ENCODE data around the gene OAF.

Gene OAF

DNA sequence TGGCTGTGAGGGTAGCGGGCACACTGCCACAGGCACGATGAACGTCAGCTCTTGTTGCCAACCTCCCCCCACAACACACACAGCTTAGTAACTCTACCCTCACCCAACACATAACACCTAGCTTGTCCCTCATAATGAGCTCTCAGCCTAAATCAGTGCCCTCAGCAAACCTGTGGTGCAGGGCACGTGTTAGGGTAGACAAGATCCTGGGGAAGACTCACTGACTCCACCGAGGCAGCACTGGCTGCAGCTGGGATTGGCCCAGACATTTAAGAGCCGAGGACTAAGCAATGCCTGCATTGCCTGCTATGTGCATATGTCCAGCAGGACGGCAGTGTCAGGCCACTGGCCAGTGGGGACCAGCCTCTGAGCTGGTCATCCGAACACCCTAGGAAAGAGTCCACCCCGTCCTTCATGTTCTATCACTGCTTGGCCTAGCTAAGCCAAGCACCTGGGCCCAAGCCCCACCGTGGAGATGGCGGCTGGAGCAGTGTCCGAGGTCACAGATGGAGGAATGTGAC, 40.0 kb upstream of the OAF start:
- CTCF ChIA-PET = interaction anchor here (0.6 to 2.4 kb wide), 4 partner anchors 59 to 132 kb away, joined by 3 to 11 read pairs (median 5); no protein-coding TSS in a partner anchor
- TF ChIP-seq PKNOX1 (IDR thresholded peaks at IDR 0.05) (no peak), ARNT (IDR thresholded peaks at IDR 0.05) (no peak), ZNF384 (IDR thresholded peaks at IDR 0.05) (no peak), L3MBTL2 (conservative IDR thresholded peaks at IDR 0.05) (no peak), SP1 (IDR thresholded peaks at IDR 0.05) (no peak), BHLHE40 (IDR thresholded peaks at IDR 0.05; ENCODE audit: borderline replicate concordance) (no peak), FOXM1 (IDR thresholded peaks at IDR 0.05; ENCODE audit: borderline replicate concordance) (no peak), TARDBP (IDR thresholded peaks at IDR 0.05) (no peak), ELF4 (IDR thresholded peaks at IDR 0.05) (no peak), SUZ12 (IDR thresholded peaks at IDR 0.05) (no peak), HDGF (IDR thresholded peaks at IDR 0.05; ENCODE audit: borderline replicate concordance) (no peak), FOXA1 (IDR thresholded peaks at IDR 0.05) (no peak), LEF1 (IDR thresholded peaks at IDR 0.05; ENCODE audit: borderline replicate concordance) (no peak), NFRKB (IDR thresholded peaks at IDR 0.05) (no peak), FOXK2 (IDR thresholded peaks at IDR 0.05) (no peak), CTBP1 (IDR thresholded peaks at IDR 0.05; ENCODE audit: borderline replicate concordance) (no peak)
- no peak for DNase-seq (ENCODE audit: extremely low spot score)
- POLR2A ChIA-PET = interaction anchor here (0.8 to 1.1 kb wide), 2 partner anchors 9 to 17 kb away, joined by 3 read pairs; no protein-coding TSS in a partner anchor

DNA sequence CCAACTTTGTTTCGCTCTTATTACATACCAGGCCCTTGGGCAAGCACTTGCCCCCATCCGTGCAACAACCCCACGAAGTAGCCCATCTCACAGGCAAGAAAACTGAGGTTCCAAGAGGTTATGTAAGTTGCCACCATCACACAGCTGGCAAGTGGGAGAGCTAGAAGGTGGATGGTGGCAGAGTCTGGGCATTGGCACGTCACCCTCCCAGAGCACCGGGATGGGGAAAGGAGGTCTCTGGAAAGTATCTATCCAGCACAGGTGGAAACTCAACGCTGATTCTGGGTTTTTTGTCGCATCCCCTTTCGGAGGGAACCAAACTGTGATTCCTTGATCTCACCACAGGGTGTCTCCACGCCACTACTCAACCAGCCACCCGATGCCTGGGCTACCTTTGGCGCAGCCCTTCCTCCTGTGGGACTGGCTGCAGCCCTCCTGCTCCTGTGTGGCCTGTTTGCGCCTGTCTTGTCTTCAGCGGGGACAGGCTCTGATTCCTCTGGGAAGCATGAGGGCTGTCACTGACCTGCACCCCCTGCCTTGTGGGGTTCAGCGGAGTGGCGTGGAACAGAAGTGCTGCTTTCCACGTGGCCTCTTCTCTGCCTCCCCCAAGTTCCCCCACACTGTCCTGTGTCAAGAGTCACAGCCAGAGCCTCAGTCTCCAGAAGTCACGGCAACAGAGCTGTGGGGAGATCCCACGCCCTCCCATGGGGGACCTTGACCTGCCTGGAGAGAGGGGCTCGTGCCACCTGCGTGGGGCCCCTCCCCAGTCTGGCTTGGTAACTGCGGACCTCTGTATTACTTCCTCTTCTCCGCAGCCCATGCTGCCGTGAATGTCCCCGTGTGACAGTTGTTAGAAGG, 38.5 kb upstream of the OAF start:
- ChIA-PET CTCF (interaction anchor here (0.8 to 2.4 kb wide), 4 partner anchors 55 to 59 kb away, joined by 3 to 11 read pairs (median 6); no protein-coding TSS in a partner anchor), POLR2A (no interaction called here)
- DNase-seq (ENCODE audit: extremely low spot score) = peak; percentile 84
- TF ChIP-seq BHLHE40 (IDR thresholded peaks at IDR 0.05; ENCODE audit: borderline replicate concordance) = no peak
- no peak for TF ChIP-seq FOXK2 (IDR thresholded peaks at IDR 0.05)
- TF ChIP-seq FOXA1 (IDR thresholded peaks at IDR 0.05) = no peak
- TF ChIP-seq NFRKB (IDR thresholded peaks at IDR 0.05) = no peak
- TF ChIP-seq L3MBTL2 (conservative IDR thresholded peaks at IDR 0.05) = no peak
- TF ChIP-seq ZNF384 (IDR thresholded peaks at IDR 0.05) = no peak
- no peak for TF ChIP-seq SP1 (IDR thresholded peaks at IDR 0.05)
- no peak for TF ChIP-seq SUZ12 (IDR thresholded peaks at IDR 0.05)
- no peak for TF ChIP-seq PKNOX1 (IDR thresholded peaks at IDR 0.05)

DNA sequence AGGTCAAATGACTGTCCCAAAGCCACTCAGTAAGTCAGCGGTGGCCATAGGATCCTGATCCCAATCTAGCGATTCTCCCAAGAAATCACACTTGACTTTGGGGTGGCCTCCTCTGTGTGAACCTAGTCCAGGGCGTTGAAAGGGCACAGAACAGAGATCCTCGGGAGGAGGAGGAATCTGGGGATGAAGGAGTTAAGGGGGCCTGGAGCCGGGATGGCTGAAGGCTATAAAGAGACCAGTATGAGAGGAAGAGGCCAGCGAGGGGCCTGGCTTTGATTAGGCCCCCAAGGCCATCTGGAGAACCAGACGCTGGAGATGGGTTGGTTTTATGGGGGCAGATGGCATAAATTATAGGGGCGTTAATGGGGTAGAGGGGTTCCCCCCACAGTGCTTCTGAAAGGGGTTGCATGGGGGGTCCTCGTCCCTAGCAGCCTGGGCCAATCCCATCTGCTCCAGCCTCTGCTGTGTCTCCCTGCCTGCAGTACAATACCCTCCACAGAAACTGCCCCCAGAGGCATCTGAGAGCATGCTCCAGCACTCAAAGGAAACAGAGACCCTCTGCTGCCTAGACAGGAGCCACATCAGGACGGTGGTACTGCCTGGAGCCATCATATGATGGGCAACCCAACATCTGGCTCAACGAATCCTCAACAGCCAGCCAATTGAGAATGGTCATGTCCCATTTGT, 37.7 kb upstream of the OAF start:
- DNase-seq (ENCODE audit: extremely low spot score) = peak; percentile 4
- ChIA-PET CTCF (interaction anchor here (0.8 kb wide), 1 partner anchor 56 kb away, joined by 4 read pairs; no protein-coding TSS in a partner anchor), POLR2A (no interaction called here)
- TF ChIP-seq ELF4 (IDR thresholded peaks at IDR 0.05) = no peak
- no peak for TF ChIP-seq TARDBP (IDR thresholded peaks at IDR 0.05)

DNA sequence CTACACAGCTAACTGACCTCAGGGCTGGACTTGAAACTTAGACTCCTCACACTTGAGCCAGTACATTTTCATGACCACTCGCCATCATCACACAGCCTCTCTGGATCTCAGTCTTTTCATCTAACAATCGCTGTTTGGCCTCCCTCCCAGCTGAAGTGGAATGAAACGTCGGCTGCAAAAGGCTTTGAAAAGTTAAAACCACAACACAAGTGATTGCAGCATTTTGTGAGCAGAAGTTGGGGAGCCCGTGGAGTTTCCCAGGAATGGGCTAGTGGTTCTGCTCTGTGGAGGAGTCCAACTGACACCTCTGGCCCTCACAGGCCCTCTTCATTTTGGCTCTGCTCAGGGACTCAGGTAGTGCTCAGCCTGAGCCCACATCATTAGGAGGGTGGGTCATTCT, 37.0 kb upstream of the OAF start:
- ChIA-PET POLR2A (no interaction called here), CTCF (no interaction called here)
- no peak for DNase-seq (ENCODE audit: extremely low spot score)
- TF ChIP-seq BHLHE40 (IDR thresholded peaks at IDR 0.05; ENCODE audit: borderline replicate concordance) = no peak
- TF ChIP-seq L3MBTL2 (conservative IDR thresholded peaks at IDR 0.05) = no peak
- no peak for TF ChIP-seq SP1 (IDR thresholded peaks at IDR 0.05)
- TF ChIP-seq TARDBP (IDR thresholded peaks at IDR 0.05) = no peak
- no peak for TF ChIP-seq ARNT (IDR thresholded peaks at IDR 0.05)
- TF ChIP-seq FOXM1 (IDR thresholded peaks at IDR 0.05; ENCODE audit: borderline replicate concordance) = no peak

GRCh38 chr11:120174866-120175265, 36.0 kb upstream of the OAF start:
- TF ChIP-seq ZNF384 (IDR thresholded peaks at IDR 0.05) (no peak), BHLHE40 (IDR thresholded peaks at IDR 0.05; ENCODE audit: borderline replicate concordance) (no peak), ARNT (IDR thresholded peaks at IDR 0.05) (no peak), HDGF (IDR thresholded peaks at IDR 0.05; ENCODE audit: borderline replicate concordance) (no peak), NFRKB (IDR thresholded peaks at IDR 0.05) (no peak), CTBP1 (IDR thresholded peaks at IDR 0.05; ENCODE audit: borderline replicate concordance) (no peak), SP1 (IDR thresholded peaks at IDR 0.05) (no peak), TARDBP (IDR thresholded peaks at IDR 0.05) (no peak), PKNOX1 (IDR thresholded peaks at IDR 0.05) (no peak), FOXA1 (IDR thresholded peaks at IDR 0.05) (no peak), FOXM1 (IDR thresholded peaks at IDR 0.05; ENCODE audit: borderline replicate concordance) (no peak), LEF1 (IDR thresholded peaks at IDR 0.05; ENCODE audit: borderline replicate concordance) (no peak)
- ChIA-PET POLR2A (no interaction called here), CTCF (no interaction called here)
- DNase-seq (ENCODE audit: extremely low spot score) = no peak

DNA sequence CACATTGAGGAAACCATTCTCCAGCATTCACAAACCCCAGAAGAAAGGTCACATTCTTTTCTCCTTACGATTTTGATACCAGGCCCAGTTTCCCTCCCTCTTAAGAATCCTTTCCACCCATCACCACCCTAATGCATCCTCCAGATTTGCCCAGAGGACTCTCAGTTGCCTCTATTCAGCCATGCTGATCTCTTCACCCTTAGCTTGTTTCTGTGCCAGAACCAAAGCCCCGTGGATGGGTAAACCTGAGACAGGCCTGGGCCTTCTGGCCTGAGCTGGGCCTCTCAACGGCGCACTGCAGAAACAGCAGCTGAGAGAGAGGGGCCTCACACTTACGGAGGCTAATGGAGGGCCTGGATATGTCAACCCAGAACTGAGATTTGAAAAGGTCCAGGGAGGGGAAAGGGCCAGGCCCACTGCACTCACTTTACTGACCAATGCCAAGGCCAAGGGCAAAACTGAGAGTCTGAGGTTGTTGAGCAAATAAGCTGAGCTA, 32.2 kb upstream of the OAF start:
- ChIA-PET POLR2A (no interaction called here), CTCF (interaction anchor here (0.6 kb wide), 1 partner anchor 484 kb away, joined by 3 read pairs; no protein-coding TSS in a partner anchor)
- TF ChIP-seq NFRKB (IDR thresholded peaks at IDR 0.05) (no peak), SUZ12 (IDR thresholded peaks at IDR 0.05) (no peak), LEF1 (IDR thresholded peaks at IDR 0.05; ENCODE audit: borderline replicate concordance) (no peak), TARDBP (IDR thresholded peaks at IDR 0.05) (no peak), BHLHE40 (IDR thresholded peaks at IDR 0.05; ENCODE audit: borderline replicate concordance) (no peak), CTBP1 (IDR thresholded peaks at IDR 0.05; ENCODE audit: borderline replicate concordance) (no peak), HDGF (IDR thresholded peaks at IDR 0.05; ENCODE audit: borderline replicate concordance) (no peak), FOXM1 (IDR thresholded peaks at IDR 0.05; ENCODE audit: borderline replicate concordance) (no peak), PKNOX1 (IDR thresholded peaks at IDR 0.05) (no peak), FOXK2 (IDR thresholded peaks at IDR 0.05) (no peak), ARNT (IDR thresholded peaks at IDR 0.05) (no peak), ELF4 (IDR thresholded peaks at IDR 0.05) (no peak), L3MBTL2 (conservative IDR thresholded peaks at IDR 0.05) (no peak), FOXA1 (IDR thresholded peaks at IDR 0.05) (no peak), SP1 (IDR thresholded peaks at IDR 0.05) (no peak), ZNF384 (IDR thresholded peaks at IDR 0.05) (no peak)
- DNase-seq (ENCODE audit: extremely low spot score) = no peak
